GM11168 (cell line): ENCODE data around the gene CBX4.

Experiments
- in situ Hi-C: fragments of 300-500 bp; cut with MboI; formaldehyde crosslinking; loops from one replicate; pipeline ENCODE4 v1.12.0; 2022; ENCODE audit warnings: low sequenced_read_pairs; ENCODE audit not compliant: unreplicated experiment

CBX4 gene

DNA sequence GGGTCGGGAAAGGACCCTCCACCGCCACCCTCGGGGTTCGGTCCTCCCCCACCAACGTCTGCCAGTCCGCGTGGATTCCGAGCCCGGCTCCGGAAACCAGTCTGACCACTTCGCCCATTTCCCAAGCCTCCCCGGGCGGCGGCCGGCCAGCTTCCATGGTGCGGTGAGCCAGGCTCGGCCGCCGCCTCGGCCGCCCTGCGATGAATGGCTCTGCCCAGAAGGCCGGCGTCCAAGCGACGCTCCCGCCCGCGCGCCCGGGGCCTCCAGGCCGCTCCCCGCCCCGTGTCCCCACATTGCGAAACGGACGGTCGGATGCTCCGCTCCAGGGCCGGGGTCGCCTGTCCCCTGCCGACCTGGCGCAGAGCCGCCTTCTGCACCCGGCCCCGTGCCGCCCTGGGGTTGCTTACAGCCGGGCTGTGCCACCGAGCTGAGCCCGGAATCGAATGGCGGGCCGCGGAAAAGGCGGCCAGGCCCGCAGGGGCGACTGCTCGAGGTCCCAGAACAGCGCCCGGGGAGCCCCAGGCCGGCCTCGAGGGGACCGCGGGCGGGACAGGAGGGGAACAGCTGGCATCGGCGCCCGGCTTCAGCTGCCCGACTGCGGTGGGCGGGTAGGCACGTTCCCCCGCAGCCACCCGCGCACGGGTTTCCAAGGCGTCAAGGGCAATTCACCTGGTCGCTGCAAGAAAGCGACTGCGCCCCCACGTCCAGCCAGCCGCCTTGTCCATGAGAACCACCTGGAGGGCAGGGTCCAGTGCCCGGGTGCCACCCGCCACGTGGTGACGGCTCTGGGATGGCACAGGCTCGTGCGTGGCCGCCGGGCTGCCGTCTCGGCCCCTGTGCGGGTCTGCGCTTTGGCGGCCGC lies 24.0 kb downstream of the CBX4 start:
- in situ Hi-C loops, result no loop called here

DNA sequence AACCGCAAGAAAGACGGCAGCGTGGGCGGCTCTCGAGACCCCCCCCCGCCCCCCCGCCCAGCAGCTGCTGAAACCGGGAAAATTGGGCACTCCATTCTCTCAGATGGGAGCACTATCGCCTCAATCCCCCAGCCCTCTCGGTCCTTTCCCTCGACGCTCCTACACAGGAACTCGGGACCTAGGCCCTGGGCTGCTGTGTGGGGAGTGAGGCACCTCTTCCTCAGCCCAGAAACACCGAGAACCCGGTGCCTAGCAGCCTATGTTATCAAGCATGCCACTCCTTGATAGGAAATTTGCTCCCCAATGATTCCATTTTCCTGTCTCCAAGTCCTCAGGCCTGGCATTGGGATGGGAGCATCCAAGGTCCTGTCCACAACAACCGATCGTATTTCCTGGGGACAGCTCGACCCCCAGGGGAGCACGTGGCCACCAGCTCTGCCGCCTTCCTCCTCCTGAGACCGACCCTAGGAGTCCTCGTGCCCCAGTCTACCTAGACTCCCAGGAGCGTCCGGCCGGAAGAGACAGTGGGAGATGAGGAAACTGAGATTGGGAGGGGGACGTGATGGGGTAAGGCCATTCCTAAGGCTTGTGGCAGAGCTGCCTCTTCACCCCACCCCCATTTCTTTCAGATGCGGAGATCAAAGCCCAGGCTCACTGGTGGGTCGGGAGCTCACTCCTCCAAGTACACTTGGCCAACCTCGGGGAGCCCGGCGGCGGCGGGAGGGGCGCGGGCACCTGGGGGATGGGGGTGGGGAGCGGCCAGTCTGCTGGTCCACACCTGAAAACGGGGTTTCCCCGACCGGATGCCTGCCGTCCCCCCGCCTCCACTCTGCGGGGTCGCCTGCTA lies 24.9 kb downstream of the CBX4 start:
- in situ Hi-C loops, result no loop called here

GRCh38 chr17:79813297-79814126 lies 25.7 kb downstream of the CBX4 start:
- in situ Hi-C loops, result no loop called here

DNA sequence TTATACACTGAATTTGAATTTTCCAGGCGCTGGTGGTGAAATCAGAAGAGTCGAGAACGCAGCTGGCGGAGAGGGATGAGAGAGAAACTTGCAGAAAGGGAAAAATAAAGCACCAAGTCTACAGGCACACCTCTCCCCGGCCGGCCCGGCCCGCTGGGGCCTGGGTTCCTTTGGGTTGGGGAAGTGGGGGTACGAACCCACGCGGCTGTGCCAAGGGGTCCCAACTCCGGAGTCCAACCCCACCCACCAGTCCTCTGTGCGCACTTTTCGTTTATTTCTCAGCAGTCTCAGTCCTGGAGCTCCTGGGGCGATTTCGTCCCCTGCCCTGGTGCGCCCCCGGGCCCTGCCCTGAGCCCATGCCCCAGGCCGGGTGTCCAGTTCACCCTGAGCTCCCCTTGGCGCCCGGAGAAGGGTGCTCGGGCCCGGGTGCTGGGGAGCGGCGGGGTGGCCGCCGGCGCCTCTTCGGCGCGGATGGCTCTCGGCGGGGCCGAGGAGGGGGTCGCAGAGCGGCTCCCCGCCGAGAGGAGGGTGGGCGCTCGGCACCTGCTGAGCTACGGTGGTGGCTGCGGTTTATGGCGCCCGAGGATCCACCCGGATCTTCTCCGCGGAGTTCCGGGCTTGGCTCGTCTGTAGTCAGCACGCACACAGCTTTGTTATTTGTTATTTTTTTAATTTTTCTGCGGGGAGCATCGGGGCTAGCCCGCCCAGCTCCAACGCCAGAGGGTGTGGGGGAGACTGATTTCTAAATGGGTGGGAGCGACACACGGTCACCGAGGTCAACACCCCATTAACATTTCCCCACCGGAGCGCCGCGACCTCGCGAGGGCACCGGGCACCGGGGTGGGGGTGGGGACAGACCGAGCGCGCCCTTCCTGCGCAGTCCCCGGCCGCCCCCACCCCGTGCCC lies 26.6 kb downstream of the CBX4 start:
- in situ Hi-C loops, result no loop called here

DNA sequence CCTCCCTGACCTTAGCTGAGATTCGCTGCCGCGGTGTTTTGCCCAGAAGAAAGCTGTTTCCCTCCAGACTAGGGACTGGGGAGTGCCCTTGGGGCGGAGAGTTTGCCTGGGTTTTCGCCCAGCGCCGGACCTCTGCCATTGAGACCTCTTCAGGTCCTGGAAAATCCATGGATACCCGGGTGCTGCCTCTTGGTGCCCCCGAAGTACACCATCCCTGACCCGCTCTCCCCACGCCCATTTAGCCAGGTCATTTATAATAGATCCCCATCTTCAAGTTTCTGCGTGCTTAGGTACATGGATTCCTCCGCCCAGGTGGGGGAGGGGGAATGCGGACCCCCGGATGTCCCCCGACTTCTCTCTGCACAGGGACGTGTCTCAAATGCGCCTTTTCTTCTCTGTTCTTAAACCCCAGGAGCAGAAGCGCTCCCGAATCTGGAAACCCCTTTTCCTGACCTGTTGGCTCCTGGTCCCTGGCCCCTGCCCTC lies 27.3 kb downstream of the CBX4 start:
- in situ Hi-C loops, result no loop called here

DNA sequence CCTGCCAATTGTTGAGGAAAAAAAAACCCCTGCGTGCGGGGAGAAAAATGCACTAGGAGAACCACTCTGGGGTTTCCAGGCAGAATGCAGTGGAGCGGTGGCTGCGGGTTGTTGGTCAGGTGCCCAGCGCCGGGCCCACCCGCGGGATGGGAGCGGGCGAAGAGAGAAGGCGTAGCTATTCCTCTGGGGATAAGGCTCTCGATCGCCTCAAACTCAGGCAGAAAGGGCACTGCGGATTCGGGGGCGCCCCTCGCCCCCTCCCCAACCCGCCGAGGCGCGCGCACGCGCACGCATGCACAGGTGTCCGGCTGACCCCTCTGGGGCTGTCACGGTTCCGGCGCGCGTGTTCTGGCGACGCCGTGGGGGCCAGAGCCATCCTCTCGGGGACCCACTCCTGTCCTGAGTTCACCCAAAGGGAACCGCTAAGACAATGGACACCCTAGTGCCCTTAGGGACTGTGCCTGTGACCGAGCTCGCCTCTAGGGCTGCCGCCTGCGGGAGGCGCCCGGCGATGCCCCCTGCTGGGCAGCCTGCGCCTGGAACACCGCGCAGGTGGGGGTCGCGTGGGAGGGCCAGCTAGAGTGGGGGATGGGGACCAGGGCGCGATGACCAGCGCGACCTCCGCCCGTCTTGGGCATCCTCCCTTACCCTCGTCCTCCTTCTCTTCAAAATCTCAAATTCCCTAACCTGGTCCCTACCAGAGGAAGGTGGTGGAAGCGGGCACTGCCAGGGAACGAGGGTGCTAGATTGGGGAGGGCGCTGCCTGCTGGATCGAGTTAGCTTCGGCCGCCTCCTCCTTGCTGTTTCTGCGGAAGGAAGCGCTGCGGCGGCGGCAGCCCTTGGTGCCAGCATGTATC lies 28.0 kb downstream of the CBX4 start:
- in situ Hi-C loops, result no loop called here

GRCh38 chr17:79810130-79811010 lies 28.9 kb downstream of the CBX4 start:
- in situ Hi-C loops, result no loop called here

- in situ Hi-C loops, result loop anchor here (5.0 kb wide), 1 partner anchor 38 kb away; no protein-coding TSS in a partner anchor
Observed at GRCh38 chr17:79809530-79810129, 29.6 kb downstream of the CBX4 start.

DNA sequence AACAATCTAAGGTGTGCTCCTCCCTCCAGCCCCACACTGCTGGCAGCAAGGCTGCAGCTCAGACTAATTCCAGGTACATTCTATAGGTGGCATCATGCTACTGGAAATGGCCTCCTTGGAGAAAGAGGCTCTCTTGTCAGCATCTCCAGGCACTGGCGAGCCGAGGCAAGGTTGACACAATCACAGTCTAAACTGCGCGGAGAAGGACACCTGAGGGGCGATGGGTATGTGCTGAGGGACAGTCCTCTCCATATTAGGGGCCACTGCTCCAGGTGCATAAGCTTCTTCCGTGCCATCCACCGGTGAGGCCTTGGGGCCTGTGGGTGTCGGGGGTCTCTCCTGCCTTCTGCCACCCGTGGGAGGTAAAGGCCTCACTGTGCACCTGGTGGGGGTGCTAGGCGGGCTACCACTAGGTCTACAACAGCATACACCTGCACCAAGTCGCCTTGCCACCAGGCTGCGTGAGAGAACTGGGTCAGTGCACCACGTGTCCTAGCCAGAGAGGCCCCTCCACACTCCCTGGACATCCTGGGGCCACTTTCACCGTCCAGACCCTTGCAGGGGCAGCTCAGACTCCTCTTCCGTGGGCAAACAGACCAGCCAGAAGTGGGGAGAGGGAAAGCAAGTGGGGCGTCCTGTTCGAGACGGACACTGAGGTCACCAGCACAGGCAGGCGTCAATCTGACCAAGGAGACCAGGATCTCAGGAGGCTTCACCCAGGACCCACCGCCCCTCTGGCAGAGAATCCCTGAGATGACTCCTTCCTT lies 30.3 kb downstream of the CBX4 start:
- in situ Hi-C loops, result loop anchor here (5.0 kb wide), 1 partner anchor 38 kb away; no protein-coding TSS in a partner anchor

- in situ Hi-C loops, result loop anchor here (5.0 kb wide), 1 partner anchor 40 kb away; no protein-coding TSS in a partner anchor
Observed at GRCh38 chr17:79806863-79807720, 32.1 kb downstream of the CBX4 start.

DNA sequence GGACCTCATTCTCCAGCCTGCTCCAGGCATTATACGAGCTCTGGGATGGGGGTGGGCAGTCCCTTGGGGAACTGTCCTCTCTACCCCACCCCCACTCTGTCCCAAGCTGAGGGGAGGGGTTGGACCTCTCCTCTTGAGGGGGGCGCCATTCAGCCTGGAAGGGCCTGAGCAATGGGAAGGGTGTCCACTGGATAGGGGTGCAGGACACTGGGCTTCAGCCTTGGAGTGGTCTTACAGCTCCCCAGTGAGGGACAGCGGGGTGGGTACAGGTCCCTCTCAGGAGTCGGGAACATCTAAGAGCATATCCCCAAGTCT lies 32.8 kb downstream of the CBX4 start:
- in situ Hi-C loops, result loop anchor here (5.0 kb wide), 1 partner anchor 41 kb away; no protein-coding TSS in a partner anchor

DNA sequence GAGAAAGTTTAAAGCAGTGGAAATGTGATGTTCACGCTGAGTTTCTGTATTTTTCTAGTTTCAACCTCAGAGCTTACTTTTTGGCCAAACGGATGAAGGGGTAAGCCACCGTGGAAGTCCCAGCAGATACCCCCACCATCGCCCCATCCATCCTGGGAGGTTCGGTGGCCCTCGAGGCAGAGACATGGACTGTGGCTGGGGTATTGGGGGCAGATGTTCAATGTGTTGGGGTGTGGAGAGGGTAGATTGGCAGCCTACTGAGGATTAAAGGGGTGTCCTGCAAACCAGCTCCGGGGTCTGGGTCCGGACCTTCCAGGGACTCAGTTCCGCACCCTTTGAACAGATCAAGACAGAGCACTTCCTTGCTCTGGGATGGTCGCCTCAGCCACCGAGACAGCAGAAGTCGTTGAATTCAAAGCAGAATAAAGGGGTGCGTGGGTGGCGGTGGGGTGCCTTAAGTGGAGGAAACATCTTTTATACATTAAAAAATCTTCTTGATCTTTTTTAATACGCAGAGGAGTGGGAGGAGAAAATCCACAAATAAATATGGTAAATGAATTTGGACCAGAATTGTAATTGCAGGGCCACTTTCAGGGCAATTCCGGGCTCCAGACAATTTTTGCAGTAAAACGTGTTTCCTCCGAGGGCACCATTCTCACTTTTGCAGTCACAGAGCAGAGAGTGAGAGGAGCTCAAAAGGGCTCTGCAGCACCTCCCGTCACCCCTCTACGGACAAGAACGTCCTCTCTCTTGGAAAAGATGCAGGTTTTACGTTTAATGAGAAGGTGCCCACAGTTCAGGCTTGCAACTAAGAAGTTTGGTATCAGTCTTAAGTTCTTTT lies 34.2 kb downstream of the CBX4 start:
- in situ Hi-C loops, result loop anchor here (5.0 kb wide), 1 partner anchor 42 kb away; no protein-coding TSS in a partner anchor

DNA sequence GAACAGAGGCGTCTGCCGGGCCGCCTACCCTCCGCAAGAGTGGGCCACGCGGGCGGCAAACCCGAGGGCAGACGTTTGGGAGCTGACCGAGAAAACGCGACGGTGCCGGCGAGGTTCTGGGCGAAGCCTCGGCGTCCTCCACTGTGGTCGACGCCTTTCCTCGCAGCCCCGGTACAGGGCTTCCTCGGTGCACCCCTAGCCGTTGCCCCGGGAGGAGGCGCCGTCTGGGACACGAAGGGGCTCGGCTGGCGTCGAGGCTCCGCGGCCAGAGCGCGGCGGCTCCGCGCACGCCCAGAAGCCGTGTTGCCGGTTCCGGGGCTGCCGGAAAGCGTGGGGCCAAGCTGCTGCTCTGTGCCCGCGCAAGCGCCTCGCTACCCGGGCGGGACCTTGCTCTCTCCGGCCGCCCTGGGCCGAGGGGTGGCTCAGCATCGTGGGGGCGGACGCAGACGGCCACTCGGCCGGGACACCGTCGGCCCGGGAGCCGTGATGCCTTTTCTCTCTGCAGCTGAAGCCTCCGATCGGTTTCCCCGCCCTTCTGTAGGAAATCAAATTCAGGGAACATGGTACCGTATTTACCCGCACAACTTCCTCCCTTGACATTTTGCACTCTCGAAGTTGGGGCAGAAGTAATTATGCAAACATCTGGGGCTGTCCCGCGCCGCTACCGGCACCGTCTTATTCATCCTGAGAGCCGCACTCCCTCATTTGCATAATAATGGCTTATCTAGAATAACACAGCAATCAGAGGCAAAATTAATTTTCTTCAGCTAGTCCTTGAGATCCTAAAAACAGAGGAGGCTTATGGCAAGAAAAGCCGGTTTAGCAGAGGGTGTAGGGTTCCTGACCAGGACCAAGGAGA lies 35.0 kb downstream of the CBX4 start:
- in situ Hi-C loops, result no loop called here
